HG02571 (cell line): ENCODE measurements around the gene SMIM28.

Source experiments
- ATAC-seq: cut with Tn5 transposase; IDR thresholded peaks from one replicate; pipeline ENCODE4 v1.9.1; 2021; ENCODE audit warnings: mild to moderate bottlenecking, moderate library complexity; ENCODE audit not compliant: unreplicated experiment

Gene SMIM28

GRCh38 chr6:138427701-138428100 lies 50.0 kb downstream of the SMIM28 start:
- no peak for ATAC-seq

GRCh38 chr6:138428944-138429598 lies 51.4 kb downstream of the SMIM28 start:
- no peak for ATAC-seq

GRCh38 chr6:138429761-138430160 lies 52.1 kb downstream of the SMIM28 start:
- ATAC-seq: no peak

- ATAC-seq: no peak
These were observed 52.8 kb downstream of the SMIM28 start for GRCh38 chr6:138430361-138431145.

- ATAC-seq: no peak
These were observed 53.8 kb downstream of the SMIM28 start for GRCh38 chr6:138431256-138432062.

DNA sequence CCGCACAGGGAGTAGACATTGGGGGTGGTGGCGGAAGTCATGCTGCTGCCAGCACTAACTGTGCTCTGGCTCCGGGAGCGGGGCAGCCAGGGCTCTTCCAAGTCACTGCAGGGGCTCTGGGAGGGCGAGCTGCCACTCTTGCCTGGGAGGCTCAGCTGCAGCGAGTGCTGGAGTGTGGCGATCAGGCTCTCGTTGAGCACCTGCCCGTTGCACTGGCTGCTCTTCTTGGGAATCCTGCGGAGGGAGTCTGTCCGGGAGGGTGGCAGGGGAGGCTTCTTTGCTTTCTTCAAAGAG lies 54.3 kb downstream of the SMIM28 start:
- no peak for ATAC-seq
